A549 (cell line): Measurements from ENCODE around the gene CARS1. TPM values are rescaled to one million over a fixed set of nuclear protein-coding genes. Genes with fewer than 3 reads are reported as not detected.

Source experiments
- ATAC-seq, 2 experiments: fragments of 200-7000 bp in 1 of 2; fragments of >200 bp in 1 of 2; cut with Nextera tagmentation in 1 of 2; cut with Tn5 transposase in 1 of 2; 3 replicates each; pipeline versions ENCODE4 v1.8.0 to v1.9.1; 2018 to 2020; ENCODE audit warnings: mild to moderate bottlenecking in 1 of 2, moderate library complexity in 1 of 2
- CTCF ChIA-PET: fragments of 300-600 bp; sonication (Branson Sonifier 250); formaldehyde crosslinking; extraction: SDS; loops from one replicate; lab custom pipeline; 2021; ENCODE audit warnings: antibody characterized with exemption, inconsistent platforms; lab: Yijun Ruan, JAX
- POLR2A ChIA-PET: fragments of 350-600 bp; formaldehyde crosslinking; extraction: SDS; loops from one replicate; lab custom pipeline; 2021; ENCODE audit warnings: antibody characterized with exemption, inconsistent platforms; lab: Yijun Ruan, JAX
- DNase-seq, 2 experiments: peaks; one replicate each; pipeline versions ENCODE4 v3.0.0 to v3.0.0-alpha.2; 2011 to 2016; ENCODE audit warnings: low read depth in 1 of 2, low spot score in 1 of 2
- FAIRE-seq: peaks from 2 replicates; lab custom pipeline; 2011; peaks lifted over from hg19 to GRCh38; lab: Jason Lieb, UNC
- H3K27ac ChIP-seq, 2 experiments: fragments of >200 bp; sonication (Bioruptor Twin); formaldehyde crosslinking; 3 replicates each; pipeline ENCODE4 v1.5.1; 2016 to 2017
- H3K4me1 ChIP-seq: fragments of >200 bp; sonication (Bioruptor Twin); formaldehyde crosslinking; 3 replicates; pipeline ENCODE4 v1.6.1; 2016
- H3K4me2 ChIP-seq: fragments of >200 bp; sonication (Bioruptor Twin); formaldehyde crosslinking; 3 replicates; pipeline ENCODE4 v1.6.1; 2016
- H3K4me3 ChIP-seq: fragments of >200 bp; sonication (Bioruptor Twin); formaldehyde crosslinking; 3 replicates; pipeline ENCODE4 v1.5.1; 2016
- H3K9me3 ChIP-seq: fragments of >200 bp; sonication (Bioruptor Twin); formaldehyde crosslinking; 3 replicates; pipeline ENCODE4 v1.6.1; 2016
- BCL3 ChIP-seq: fragments of >200 bp; sonication (Bioruptor Twin); formaldehyde crosslinking; IDR thresholded peaks from 3 replicates; pipeline ENCODE4 v1.6.1; 2016
- BHLHE40 ChIP-seq: IDR thresholded peaks from 2 replicates; pipeline ENCODE4 v1.6.1; 2012; ENCODE audit warnings: low read depth, low read length, inconsistent platforms
- ESRRA ChIP-seq: fragments of 150-350 bp; IDR thresholded peaks from 2 replicates; pipeline ENCODE4 v1.6.1; 2014; ENCODE audit warnings: mild to moderate bottlenecking, low read length, borderline replicate concordance
- FOSL2 ChIP-seq, 2 experiments: fragments of 450-650 bp in 1 of 2; fragments of >200 bp in 1 of 2; sonication (Bioruptor Twin) in 1 of 2; formaldehyde crosslinking; IDR thresholded peaks; 2 replicates each; pipeline versions ENCODE4 v1.5.0 to v1.6.1; 2016 to 2020; ENCODE audit warnings: mild to moderate bottlenecking in 1 of 2, moderate library complexity in 1 of 2
- GATA3 ChIP-seq: IDR thresholded peaks from 2 replicates; pipeline ENCODE4 v1.6.1; 2012; ENCODE audit warnings: borderline replicate concordance
- HDAC2 ChIP-seq: fragments of 200-600 bp; sonication (generic); IDR thresholded peaks from 2 replicates; pipeline ENCODE4 v1.6.1; 2016
- HEYL ChIP-seq: fragments of 250-450 bp; sonication (Bioruptor Pico); IDR thresholded peaks from 2 replicates; pipeline ENCODE4 v1.8.0; 2021; ENCODE audit warnings: mild to moderate bottlenecking, moderate library complexity
- HOXB5 ChIP-seq: fragments of 250-450 bp; sonication (Bioruptor Pico); IDR thresholded peaks from 2 replicates; pipeline ENCODE4 v1.5.0; 2020; ENCODE audit warnings: mild to moderate bottlenecking, moderate library complexity
- KDM1A ChIP-seq: fragments of 200-600 bp; sonication (generic); IDR thresholded peaks from 2 replicates; pipeline ENCODE4 v1.6.1; 2016; ENCODE audit warnings: low read depth, mild to moderate bottlenecking
- MYC ChIP-seq: IDR thresholded peaks from 2 replicates; pipeline ENCODE4 v1.6.1; 2012; ENCODE audit warnings: mild to moderate bottlenecking, inconsistent platforms, low read length, improper control_type of control experiment, borderline replicate concordance
- RARB ChIP-seq: fragments of 250-450 bp; sonication (Bioruptor Pico); IDR thresholded peaks from 2 replicates; pipeline ENCODE4 v1.8.0; 2021; ENCODE audit warnings: mild to moderate bottlenecking, moderate library complexity
- SMC3 ChIP-seq: fragments of >200 bp; sonication (Bioruptor Twin); formaldehyde crosslinking; IDR thresholded peaks from 3 replicates; pipeline ENCODE4 v1.6.1; 2018; ENCODE audit warnings: inconsistent platforms
- WGBS: methylation state at CpG from one replicate; pipeline ENCODE4 v1.1.6; 2017; ENCODE audit errors: missing lambda C conversion rate; 5-methylcytosine and 5-hydroxymethylcytosine counted together
- polyA plus RNA-seq, 4 experiments: library from polyadenylated mRNA; depleted of rRNA in 3 of 4; stranded (reverse); fragments of >200 nt; fragmentation: RNase III in 1 of 4; extraction: RNeasy Plus Mini Kit Qiagen cat#74134 plus additional on column Dnase treatment in 1 of 4; gene quantifications; 2 replicates in 3 of 4; 3 replicates in 1 of 4; pipeline ENCODE4 v1.2.3, GENCODE V29; 2011 to 2017
- TF ChIP-seq, protein P1 (sequence below): fragments of 450-650 bp; IDR thresholded peaks from 2 replicates; pipeline ENCODE4 v1.6.1; 2014; ENCODE audit warnings: antibody characterized with exemption

CARS1 gene
- polyA plus RNA-seq, 2 of the 4 experiments (the other 2 are of a cell fraction), result 52.7 to 130 TPM

GRCh38 chr11:3096909-3097530 lies 39.8 kb upstream of the CARS1 start:
- POLR2A ChIA-PET, result no interaction called here
- Histone ChIP-seq H3K27ac (no peak overlapping the region), H3K4me1 (no peaks in the 10 kb centered on the region), H3K4me2 (no peak overlapping the region)
- no peak for TF ChIP-seq HDAC2
- TF ChIP-seq, all 56 proteins: peak for 0
- no peaks in the 10 kb centered on the region for H3K9me3 ChIP-seq
- no peak overlapping the region for H3K4me3 ChIP-seq
- ATAC-seq, result no peak
- CTCF ChIA-PET, result no interaction called here
- 79% methylated on average over 10 of the region's 10 CpGs for WGBS
- no peak for FAIRE-seq
- DNase-seq, result no peak

DNA sequence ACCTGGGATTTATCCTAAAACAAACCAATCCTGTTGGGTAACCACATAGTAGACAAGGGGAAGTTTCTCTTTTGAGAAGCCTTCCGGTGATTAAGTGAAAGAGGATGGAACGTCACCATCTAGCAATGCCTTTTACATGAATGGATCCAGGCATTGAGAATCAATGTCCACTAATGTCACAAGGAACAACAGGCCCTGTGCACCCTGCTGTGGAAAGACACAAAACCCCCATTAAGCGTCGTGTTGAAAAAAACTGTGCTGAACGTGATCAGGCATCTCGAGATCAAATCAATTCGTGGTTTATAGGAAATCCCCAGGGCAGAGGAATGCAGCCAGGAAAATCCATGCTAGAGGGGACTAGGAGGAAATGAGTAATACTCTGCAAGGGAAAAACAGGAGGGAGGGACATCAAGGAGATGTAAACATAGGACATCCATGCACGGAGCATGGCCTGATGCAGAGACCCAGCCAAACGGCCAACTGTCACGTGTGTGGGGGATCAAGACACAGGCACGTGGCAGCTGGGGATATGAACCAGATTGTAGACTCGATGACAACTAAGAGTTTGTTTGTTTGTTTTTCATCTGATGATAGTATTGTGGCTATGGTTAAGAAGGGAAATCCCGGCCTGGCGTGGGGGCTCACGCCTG lies 38.6 kb upstream of the CARS1 start:
- peak in 1 of 2 experiments; percentile 28 for DNase-seq
- FAIRE-seq, result no peak
- ChIA-PET CTCF (interaction anchor here (1.1 to 1.2 kb wide), 2 partner anchors 45 to 59 kb away, joined by 3 to 4 read pairs; no protein-coding TSS in a partner anchor), POLR2A (no interaction called here)
- Histone ChIP-seq H3K27ac (no peak overlapping the region), H3K4me1 (no peaks in the 10 kb centered on the region), H3K4me2 (no peak overlapping the region), H3K4me3 (no peak overlapping the region), H3K9me3 (no peaks in the 10 kb centered on the region)
- TF ChIP-seq RARB (CRISPR knock-in tag) (no peak), HOXB5 (CRISPR knock-in tag) (no peak), FOSL2 (IDR thresholded peaks at IDR 0.05) (no peak), FOSL2 (CRISPR knock-in tag; IDR thresholded peaks at IDR 0.05) (no peak), BHLHE40 (no peak), HEYL (CRISPR knock-in tag) (no peak), GATA3 (no peak), ESRRA (no peak), MYC (no peak)
- WGBS, result 44% methylated on average over 15 of the region's 15 CpGs
- ATAC-seq, result no peak

GRCh38 chr11:3094223-3094824 lies 37.1 kb upstream of the CARS1 start:
- FAIRE-seq, result no peak
- Histone ChIP-seq H3K4me3 (no peak overlapping the region), H3K9me3 (no peaks in the 10 kb centered on the region), H3K4me2 (no peak overlapping the region), H3K27ac (no peak overlapping the region), H3K4me1 (no peaks in the 10 kb centered on the region)
- ChIA-PET POLR2A (no interaction called here), CTCF (interaction anchor here (0.9 to 8.1 kb wide), 5 partner anchors 10 to 164 kb away, joined by 3 to 210 read pairs (median 4); partner anchors contain the start of gene PHLDA2)
- TF ChIP-seq BCL3 (no peak), SMC3 (no peak)
- no peak for ATAC-seq
- WGBS, result 96% methylated on average over 14 of the region's 21 CpGs
- DNase-seq, result no peak

DNA sequence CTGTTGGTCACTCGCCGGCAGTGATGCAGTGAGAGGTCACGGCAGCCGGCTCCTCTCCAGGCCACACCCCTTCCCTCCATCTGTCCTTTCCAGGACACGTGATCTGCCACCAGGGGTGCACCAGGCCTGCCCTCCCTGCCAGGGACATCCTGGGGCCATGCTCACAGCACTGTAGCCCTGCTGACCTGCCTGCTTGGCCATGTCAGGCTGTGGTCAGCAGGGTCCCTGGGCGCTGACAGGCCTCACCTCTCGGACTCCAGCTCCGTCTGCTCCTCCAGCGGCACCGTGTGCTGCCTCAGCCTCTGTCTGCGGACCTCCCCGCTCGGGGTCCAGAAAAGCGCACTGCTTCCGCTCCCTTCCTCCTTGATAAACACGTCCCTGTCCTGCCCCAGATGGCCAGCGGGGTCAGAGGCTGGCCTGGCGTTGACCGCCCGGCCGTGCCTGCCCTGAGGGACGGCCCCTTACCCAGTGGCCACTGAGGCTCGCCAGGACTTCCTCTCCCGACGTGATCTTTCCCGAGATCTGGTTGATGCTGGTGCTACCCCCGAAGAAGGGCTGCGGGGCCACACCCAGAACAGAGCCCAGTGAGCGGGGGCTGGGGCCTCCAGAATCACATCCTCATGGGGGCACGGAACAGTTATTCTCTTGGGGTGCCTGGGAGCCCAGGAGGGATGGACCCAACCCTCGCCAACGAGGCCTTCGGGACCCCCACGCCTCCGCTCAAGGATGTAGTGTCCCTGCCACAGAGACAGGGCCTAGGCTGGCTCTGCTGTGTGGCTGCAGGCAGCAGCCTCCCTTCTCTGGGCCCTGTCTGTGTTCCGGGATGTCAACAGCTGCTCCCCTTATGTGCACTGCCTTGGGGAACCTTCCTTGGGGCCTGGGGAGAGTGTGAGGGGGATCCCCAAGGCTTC lies 36.3 kb upstream of the CARS1 start:
- ATAC-seq, result peak in 1 of 2 experiments; percentile 5; a peak in 1 of 6 replicates

More for the DNA sequence above, 36.3 kb upstream of the CARS1 start:
- CTCF ChIA-PET, result interaction anchor here (0.7 to 8.1 kb wide), 10 partner anchors 15 to 562 kb away, joined by 3 to 210 read pairs (median 16); partner anchors contain the start of gene PHLDA2
- no peak for DNase-seq
- H3K4me2 ChIP-seq, result no peak overlapping the region
- 89% methylated on average over 30 of the region's 36 CpGs for WGBS
- no peaks in the 10 kb centered on the region for H3K4me1 ChIP-seq
- no peaks in the 10 kb centered on the region for H3K9me3 ChIP-seq
- FAIRE-seq, result no peak
- no peak overlapping the region for H3K4me3 ChIP-seq
- POLR2A ChIA-PET, result no interaction called here
- TF ChIP-seq, protein P1, sequence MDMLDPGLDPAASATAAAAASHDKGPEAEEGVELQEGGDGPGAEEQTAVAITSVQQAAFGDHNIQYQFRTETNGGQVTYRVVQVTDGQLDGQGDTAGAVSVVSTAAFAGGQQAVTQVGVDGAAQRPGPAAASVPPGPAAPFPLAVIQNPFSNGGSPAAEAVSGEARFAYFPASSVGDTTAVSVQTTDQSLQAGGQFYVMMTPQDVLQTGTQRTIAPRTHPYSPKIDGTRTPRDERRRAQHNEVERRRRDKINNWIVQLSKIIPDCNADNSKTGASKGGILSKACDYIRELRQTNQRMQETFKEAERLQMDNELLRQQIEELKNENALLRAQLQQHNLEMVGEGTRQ, result 0 out of 2 replicates have a peak, but pooled peaks have one; percentile 21
- no peak for TF ChIP-seq KDM1A
- TF ChIP-seq, all 56 proteins: peak for 1
- H3K27ac ChIP-seq, result no peak overlapping the region
